Femur (tissue), 1 donor: ENCODE measurements around the gene NDUFS7.
A peak's percentile ranks its signal among the peaks of the same experiment; 100 is the strongest.

ENCODE experiments used
- DNase-seq: peaks from one replicate; pipeline ENCODE4 v3.0.0-alpha.2; 2017

NDUFS7 gene

GRCh38 chr19:1386945-1387683, 3.4 kb downstream of the NDUFS7 start:
- no peak for DNase-seq

- DNase-seq = no peak
These were observed 4.3 kb downstream of the NDUFS7 start for GRCh38 chr19:1387684-1388636.

DNA sequence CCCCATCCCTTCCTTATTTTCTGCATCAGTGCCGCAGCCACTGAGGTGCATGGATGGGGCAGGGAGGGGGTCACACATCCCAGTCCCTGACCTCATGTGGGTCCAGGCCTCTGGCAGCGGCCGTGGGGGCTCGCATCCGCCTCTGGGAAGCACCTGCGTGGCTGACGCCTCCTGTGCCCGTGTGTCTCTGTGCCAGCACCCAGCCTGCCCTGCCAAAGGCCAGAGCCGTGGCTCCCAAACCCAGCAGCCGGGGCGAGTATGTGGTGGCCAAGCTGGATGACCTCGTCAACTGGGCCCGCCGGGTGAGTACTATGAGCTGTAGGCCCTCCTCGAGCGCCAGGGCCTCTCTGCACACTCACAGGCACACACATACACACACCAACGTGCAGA, 4.9 kb downstream of the NDUFS7 start:
- no peak for DNase-seq

GRCh38 chr19:1389033-1389940, 5.6 kb downstream of the NDUFS7 start:
- no peak for DNase-seq

GRCh38 chr19:1390890-1391423, 7.2 kb downstream of the NDUFS7 start:
- no peak for DNase-seq

DNA sequence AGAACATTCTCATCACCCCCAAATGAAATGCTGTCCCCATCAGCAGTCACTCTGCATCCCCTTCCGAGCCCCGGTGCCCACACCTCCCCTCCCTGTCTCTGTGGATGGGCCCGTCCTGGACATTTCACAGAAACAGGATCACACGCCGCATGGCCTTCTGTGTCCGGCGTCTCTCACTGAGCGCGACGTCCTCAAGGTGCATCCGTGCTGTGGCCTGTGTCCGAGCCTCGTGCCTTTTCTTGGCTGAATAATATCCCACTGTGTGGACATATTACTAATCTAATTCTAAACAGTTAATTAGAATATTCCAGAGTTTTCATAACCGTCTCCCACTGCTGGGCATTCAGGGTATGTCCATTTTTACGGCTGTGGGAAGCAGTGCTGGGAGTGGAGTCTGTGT, 8.7 kb downstream of the NDUFS7 start:
- no peak for DNase-seq

GRCh38 chr19:1392939-1393530, 9.3 kb downstream of the NDUFS7 start:
- no peak for DNase-seq

DNA sequence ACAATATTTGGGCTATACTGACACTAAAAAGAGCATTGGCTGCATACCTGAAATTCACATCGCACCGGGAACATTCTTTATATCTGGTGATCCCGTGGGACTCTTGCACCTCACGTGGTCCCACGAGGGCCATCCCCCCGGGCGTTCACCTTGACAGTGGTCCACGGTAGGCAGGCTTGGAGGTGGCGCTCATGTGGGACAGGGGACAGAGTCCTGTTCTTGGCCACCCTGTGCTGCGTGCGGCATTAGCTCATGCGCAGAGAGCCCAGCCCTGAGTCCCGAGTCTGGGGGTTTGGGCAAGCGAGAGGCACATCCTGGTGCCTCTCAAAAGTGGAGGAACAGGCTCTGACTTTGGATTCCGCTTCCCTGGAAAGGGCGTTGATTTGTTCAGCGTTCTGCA, 10.1 kb downstream of the NDUFS7 start:
- no peak for DNase-seq

GRCh38 chr19:1394252-1395193, 10.8 kb downstream of the NDUFS7 start:
- no peak for DNase-seq

- DNase-seq = no peak
These were observed 11.7 kb downstream of the NDUFS7 start for GRCh38 chr19:1395194-1396018.

- no peak for DNase-seq
These were observed 12.5 kb downstream of the NDUFS7 start for GRCh38 chr19:1396019-1396767.

DNA sequence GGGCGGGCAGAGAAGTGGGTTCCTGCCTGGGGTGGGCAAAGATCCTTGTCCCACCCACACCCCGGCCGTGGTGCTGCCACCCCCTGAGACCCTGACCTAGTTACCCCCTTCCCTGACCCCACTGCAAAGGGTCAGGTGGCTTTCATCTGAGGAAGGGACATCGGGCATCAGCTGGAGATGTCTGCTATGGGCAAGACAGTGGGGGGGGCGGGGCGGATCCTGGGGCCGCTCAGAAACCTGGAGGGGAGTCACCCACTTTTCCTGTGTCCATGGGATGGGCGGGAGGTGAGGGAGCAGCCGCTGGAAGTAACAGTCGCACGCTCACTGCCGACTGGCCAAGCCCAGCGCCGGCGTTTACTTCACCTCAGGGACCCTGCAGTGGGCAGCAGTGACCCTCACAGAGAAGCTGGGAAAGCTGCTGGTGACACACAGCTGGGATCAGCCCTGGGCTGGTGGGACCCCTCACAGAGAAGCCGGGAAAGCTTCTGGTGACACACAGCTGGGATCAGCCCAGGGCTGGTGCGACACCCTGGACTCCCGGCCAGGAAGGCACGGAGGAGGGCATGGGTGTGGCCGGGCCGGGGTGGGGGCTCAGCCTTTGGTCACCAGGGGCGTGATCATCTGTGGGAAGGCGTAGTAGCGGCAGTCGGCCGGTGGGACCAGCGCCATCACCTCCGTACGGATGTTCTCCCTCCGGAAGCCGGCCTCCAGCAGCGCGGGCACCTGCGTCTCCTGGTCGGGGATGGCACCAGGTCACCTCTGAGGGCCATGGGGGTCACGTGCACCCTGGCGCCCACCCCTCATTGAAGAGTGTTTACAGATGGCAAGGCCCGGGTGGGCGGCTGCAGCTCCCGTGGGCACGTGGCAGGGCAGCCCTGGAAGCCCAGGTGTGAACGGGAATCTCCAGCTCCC, 13.3 kb downstream of the NDUFS7 start:
- no peak for DNase-seq

- DNase-seq = no peak
These were observed 14.1 kb downstream of the NDUFS7 start for GRCh38 chr19:1397838-1398237.

- no peak for DNase-seq
These were observed 15.4 kb downstream of the NDUFS7 start for GRCh38 chr19:1399079-1399478.

DNA sequence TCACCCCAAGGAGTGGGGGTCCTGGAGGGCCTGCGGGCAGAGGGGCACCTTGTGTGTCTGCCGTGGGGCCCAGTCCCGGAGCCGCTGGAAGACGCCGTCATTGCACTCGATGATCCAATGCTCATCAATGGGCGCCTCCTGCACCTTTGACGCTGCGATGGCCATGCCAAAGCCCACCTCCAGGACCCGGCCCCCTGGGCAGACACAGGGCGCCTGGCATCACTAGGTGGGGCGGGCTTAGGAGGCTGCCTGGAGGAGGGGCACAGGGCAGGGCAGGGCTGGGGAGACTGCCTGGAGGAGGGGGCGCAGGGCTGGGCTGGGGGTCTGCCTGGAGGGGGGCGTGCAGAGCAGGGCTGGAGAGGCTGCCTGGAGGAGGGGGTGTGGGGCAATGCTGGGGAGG, 16.0 kb downstream of the NDUFS7 start:
- no peak for DNase-seq

DNA sequence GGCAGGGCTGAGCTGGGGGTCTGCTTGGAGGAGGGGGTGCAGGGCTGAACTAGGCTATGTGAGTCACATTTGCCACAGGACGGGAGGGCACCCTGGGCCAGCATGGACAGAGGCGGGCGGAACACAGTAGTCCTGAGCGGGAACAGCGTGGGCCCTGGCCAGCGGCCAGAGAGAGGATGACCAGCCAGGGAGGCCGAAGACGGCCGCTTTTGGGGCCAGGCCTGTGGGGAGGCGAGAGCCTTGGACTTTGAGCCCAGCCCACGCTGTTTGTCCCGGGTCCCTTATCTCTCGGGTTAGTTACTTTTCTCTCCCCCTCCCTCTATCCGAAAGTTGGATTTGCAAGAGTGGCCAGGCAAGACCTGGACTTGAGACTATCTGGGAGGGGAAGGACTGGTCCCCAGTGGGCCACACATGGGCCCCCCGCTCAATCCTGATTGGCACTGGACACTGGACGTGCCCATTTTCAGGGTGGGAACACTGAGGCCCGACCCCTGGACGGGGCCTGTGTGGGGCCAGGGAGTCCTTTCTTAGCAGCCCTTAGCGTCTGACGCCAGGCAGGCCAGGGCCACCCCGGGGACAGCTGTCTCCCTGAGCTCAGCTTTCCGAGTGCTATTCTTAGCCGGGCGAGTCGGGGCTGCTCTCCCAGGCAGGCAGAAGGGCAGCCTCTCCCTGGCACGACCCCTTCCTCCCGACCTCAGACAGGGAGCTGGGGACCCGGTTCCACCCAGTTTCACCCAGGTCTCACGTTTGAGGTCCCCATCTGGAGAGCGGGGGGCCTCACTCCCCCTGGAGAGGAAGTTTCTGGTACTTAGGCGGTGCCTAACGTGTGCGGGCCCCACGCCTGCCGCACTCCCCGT, 16.8 kb downstream of the NDUFS7 start:
- peak; percentile 77 for DNase-seq
